Measurements from ENCODE around the gene PMPCA. TPM values are rescaled to one million over a fixed set of nuclear protein-coding genes. Genes with fewer than 3 reads are reported as not detected.

The PMPCA gene
- polyA plus RNA-seq, 1 donor (not counting 4 experiments of a cell fraction or from before 2014, with no cell fraction given): 85.9 TPM

DNA sequence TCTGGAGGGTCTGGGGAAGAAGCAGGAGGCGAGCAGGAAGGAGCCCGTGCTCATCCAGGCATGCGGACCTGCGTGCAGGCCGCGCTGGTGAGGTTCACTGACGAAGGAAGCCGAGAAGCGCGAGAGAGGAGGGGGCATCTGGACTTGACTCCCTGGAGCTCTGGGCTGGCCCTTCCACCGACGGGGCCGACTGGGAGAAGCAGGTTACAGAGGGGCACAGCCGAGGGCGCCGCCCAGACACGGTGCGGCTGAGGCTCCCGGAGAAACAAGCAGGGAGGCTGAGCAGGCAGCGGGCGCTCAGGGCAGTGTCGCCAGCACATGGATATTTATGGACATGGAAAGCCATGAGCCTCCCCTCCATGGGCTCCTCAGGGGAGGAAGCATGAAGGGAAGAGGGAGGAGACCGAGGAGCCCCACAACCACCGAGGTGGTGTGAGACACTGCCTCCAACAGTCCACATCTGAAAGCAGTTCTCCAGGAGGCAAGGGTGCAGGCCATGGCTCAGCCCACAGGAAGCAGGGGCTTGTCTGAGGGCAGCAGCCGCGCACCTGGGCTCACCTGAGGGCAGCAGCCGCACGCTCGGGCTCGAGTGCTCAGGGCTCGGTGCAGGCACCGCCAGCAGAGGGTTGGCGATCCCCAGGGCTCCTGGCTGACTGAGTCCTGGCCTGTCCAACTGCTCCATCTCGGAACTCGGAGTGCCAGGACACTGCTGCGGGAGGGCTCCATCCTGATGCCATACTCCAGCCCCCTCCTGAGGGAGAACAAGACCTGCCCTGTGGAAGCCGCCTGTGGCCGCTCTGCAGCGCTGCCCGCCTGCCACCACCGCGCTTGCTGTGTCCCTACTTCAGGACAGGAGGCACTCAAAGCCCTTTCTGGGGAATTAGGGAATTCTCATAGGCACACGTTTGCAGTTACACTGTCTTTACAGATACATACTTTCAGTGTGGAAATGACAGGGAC is 44.9 kb downstream of the PMPCA start:
- no peaks in the 10 kb centered on the region for H3K4me1 ChIP-seq (ENCODE audit: control insufficient read depth, extremely low read depth, insufficient read depth, low read length)
- no peaks in the 10 kb centered on the region for H3K9me3 ChIP-seq (ENCODE audit: control insufficient read depth, low read depth, low read length)
- H4K20me1 ChIP-seq (ENCODE audit: control insufficient read depth, extremely low read depth, insufficient read depth, low read length): peaks cover 3% of the 10 kb centered on the region
- H3K9ac ChIP-seq (ENCODE audit: control insufficient read depth, extremely low read depth, insufficient read depth, low read length): no peak overlapping the region
- no peaks in the 10 kb centered on the region for H3K9me1 ChIP-seq (ENCODE audit: control insufficient read depth, extremely low read depth, insufficient read depth, low read length)
- no peak overlapping the region for H3K4me3 ChIP-seq (ENCODE audit: control insufficient read depth in 2 of 3, extremely low read depth in 1 of 3, insufficient read depth in 2 of 3, low read depth in 1 of 3, low read length in 3 of 3)
- no peak overlapping the region for H3K4me2 ChIP-seq (ENCODE audit: control insufficient read depth, extremely low read depth, insufficient read depth, low read depth, low read length)
- dilution Hi-C loops (cut with MboI; ENCODE audit: extremely low pct_ligation_motif_present, low sequenced_read_pairs): no loop called here
- DNase-seq (ENCODE audit: low read depth, low spot score): no peak
- H3K79me2 ChIP-seq (ENCODE audit: control insufficient read depth, insufficient read depth, low read length): no peaks in the 10 kb centered on the region
- H3K27ac ChIP-seq (ENCODE audit: control insufficient read depth, insufficient read depth, low read length): no peak overlapping the region
- peaks cover 54 to 63% of the 10 kb centered on the region in 2 experiments for H3K36me3 ChIP-seq (ENCODE audit: control insufficient read depth in 2 of 2, extremely low read depth in 1 of 2, insufficient read depth in 2 of 2, low read length in 2 of 2)
- H3K27me3 ChIP-seq (ENCODE audit: control insufficient read depth, extremely low read depth, insufficient read depth, low read length): no peaks in the 10 kb centered on the region
- H2AFZ ChIP-seq (ENCODE audit: control insufficient read depth, low read length): no peak overlapping the region
- FAIRE-seq: no peak
- TF ChIP-seq, protein P1, sequence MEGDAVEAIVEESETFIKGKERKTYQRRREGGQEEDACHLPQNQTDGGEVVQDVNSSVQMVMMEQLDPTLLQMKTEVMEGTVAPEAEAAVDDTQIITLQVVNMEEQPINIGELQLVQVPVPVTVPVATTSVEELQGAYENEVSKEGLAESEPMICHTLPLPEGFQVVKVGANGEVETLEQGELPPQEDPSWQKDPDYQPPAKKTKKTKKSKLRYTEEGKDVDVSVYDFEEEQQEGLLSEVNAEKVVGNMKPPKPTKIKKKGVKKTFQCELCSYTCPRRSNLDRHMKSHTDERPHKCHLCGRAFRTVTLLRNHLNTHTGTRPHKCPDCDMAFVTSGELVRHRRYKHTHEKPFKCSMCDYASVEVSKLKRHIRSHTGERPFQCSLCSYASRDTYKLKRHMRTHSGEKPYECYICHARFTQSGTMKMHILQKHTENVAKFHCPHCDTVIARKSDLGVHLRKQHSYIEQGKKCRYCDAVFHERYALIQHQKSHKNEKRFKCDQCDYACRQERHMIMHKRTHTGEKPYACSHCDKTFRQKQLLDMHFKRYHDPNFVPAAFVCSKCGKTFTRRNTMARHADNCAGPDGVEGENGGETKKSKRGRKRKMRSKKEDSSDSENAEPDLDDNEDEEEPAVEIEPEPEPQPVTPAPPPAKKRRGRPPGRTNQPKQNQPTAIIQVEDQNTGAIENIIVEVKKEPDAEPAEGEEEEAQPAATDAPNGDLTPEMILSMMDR (optimal IDR thresholded peaks at IDR 0.05 in 1 of 3, IDR thresholded peaks at IDR 0.05 in 1 of 3, conservative IDR thresholded peaks at IDR 0.05 in 1 of 3; ENCODE audit: extremely low read depth in 1 of 3, insufficient read depth in 2 of 3, low read length in 3 of 3): no peak
- no peak for TF ChIP-seq EZH2 (IDR thresholded peaks at IDR 0.05; ENCODE audit: low read length)

DNA sequence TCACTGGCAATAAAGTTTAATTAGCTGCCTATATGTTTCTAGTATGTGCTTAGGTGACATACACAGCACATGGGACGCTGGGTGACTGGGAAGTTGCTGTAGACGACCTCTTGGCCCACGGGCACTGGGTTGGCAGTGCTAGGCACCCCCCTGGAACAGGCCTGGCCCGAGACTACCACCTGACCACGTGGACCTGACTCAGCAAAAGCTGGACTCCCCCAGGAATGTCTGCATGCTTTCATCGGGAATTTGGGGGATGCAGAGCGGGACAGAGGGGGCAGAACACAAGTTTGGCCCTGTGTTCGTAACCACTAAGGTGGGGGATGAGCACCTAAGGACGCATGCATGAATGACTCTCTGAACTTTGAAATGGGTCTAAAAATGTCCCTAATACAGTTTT is 45.8 kb downstream of the PMPCA start:
- H3K36me3 ChIP-seq (ENCODE audit: control insufficient read depth in 2 of 2, extremely low read depth in 1 of 2, insufficient read depth in 2 of 2, low read length in 2 of 2): peaks cover 50 to 59% of the 10 kb centered on the region in 2 experiments
- H3K9ac ChIP-seq (ENCODE audit: control insufficient read depth, extremely low read depth, insufficient read depth, low read length): no peak overlapping the region
- no peak overlapping the region for H3K4me3 ChIP-seq (ENCODE audit: control insufficient read depth in 2 of 3, extremely low read depth in 1 of 3, insufficient read depth in 2 of 3, low read depth in 1 of 3, low read length in 3 of 3)
- H3K4me2 ChIP-seq (ENCODE audit: control insufficient read depth, extremely low read depth, insufficient read depth, low read depth, low read length): no peak overlapping the region
- H3K4me1 ChIP-seq (ENCODE audit: control insufficient read depth, extremely low read depth, insufficient read depth, low read length): no peaks in the 10 kb centered on the region
- dilution Hi-C loops (cut with MboI; ENCODE audit: extremely low pct_ligation_motif_present, low sequenced_read_pairs): no loop called here
- H3K27me3 ChIP-seq (ENCODE audit: control insufficient read depth, extremely low read depth, insufficient read depth, low read length): no peaks in the 10 kb centered on the region
- no peaks in the 10 kb centered on the region for H3K79me2 ChIP-seq (ENCODE audit: control insufficient read depth, insufficient read depth, low read length)
- no peak overlapping the region for H2AFZ ChIP-seq (ENCODE audit: control insufficient read depth, low read length)
- H4K20me1 ChIP-seq (ENCODE audit: control insufficient read depth, extremely low read depth, insufficient read depth, low read length): peaks cover 3% of the 10 kb centered on the region
- no peak overlapping the region for H3K27ac ChIP-seq (ENCODE audit: control insufficient read depth, insufficient read depth, low read length)
- H3K9me1 ChIP-seq (ENCODE audit: control insufficient read depth, extremely low read depth, insufficient read depth, low read length): no peaks in the 10 kb centered on the region
- H3K9me3 ChIP-seq (ENCODE audit: control insufficient read depth, low read depth, low read length): no peaks in the 10 kb centered on the region
- no peak for FAIRE-seq
- DNase-seq (ENCODE audit: low read depth, low spot score): no peak
- no peak for TF ChIP-seq EZH2 (IDR thresholded peaks at IDR 0.05; ENCODE audit: low read length)
- TF ChIP-seq, protein P1 (optimal IDR thresholded peaks at IDR 0.05 in 1 of 3, IDR thresholded peaks at IDR 0.05 in 1 of 3, conservative IDR thresholded peaks at IDR 0.05 in 1 of 3; ENCODE audit: extremely low read depth in 1 of 3, insufficient read depth in 2 of 3, low read length in 3 of 3): no peak

All from keratinocyte (primary cell).